ENCODE measurements around the gene SETD9. TPM values are rescaled to one million over a fixed set of nuclear protein-coding genes. Genes with fewer than 3 reads are reported as not detected.

Gene SETD9
- total RNA-seq, 2 experiments from 2014 or later: 1.6 to 2.3 TPM

- H3K36me3 Mint-ChIP-seq (ENCODE audit: low read depth): no peaks in the 10 kb centered on the region
- H3K27ac Mint-ChIP-seq: no peak overlapping the region
- POLR2A ChIA-PET: no interaction called here
- Histone ChIP-seq H3K27me3 (ENCODE audit: control insufficient read depth in 1 of 2, insufficient read depth in 2 of 2, low read length in 2 of 2) (peaks cover 13 to 38% of the 10 kb centered on the region in 2 experiments), H3K36me3 (ENCODE audit: insufficient read depth, low read length) (no peaks in the 10 kb centered on the region), H3K9me3 (ENCODE audit: control insufficient read depth in 1 of 2, insufficient read depth in 1 of 2, low read length in 2 of 2) (no peaks in the 10 kb centered on the region), H3K4me1 (ENCODE audit: insufficient read depth, low read length) (no peaks in the 10 kb centered on the region), H3K27ac (ENCODE audit: low read depth in 1 of 2, low read length in 2 of 2) (no peak overlapping the region), H3K4me3 (ENCODE audit: low read length) (no peak overlapping the region)
- H3K9me3 Mint-ChIP-seq: no peaks in the 10 kb centered on the region
- no peak for TF ChIP-seq CTCF (IDR thresholded peaks at IDR 0.05)
- H3K27me3 Mint-ChIP-seq: peaks cover 57% of the 10 kb centered on the region
- no peak overlapping the region for H3K4me3 Mint-ChIP-seq
- no peaks in the 10 kb centered on the region for H3K4me1 Mint-ChIP-seq (ENCODE audit: low read depth)
- CTCF ChIA-PET: no interaction called here
- intact Hi-C loops (cut with DNase I, micrococcal nuclease): no loop called here
- ATAC-seq (ENCODE audit: poor library complexity) (no peak), DNase-seq (no peak)
Measured at GRCh38 chr5:56961746-56962145, 52.4 kb downstream of the SETD9 start.

- no peak for DNase-seq
- Histone ChIP-seq H3K4me3 (ENCODE audit: low read length) (no peak overlapping the region), H3K36me3 (ENCODE audit: insufficient read depth, low read length) (no peaks in the 10 kb centered on the region), H3K27ac (ENCODE audit: low read depth in 1 of 2, low read length in 2 of 2) (no peak overlapping the region), H3K9me3 (ENCODE audit: control insufficient read depth in 1 of 2, insufficient read depth in 1 of 2, low read length in 2 of 2) (no peaks in the 10 kb centered on the region), H3K4me1 (ENCODE audit: insufficient read depth, low read length) (no peaks in the 10 kb centered on the region), H3K27me3 (ENCODE audit: control insufficient read depth in 1 of 2, insufficient read depth in 2 of 2, low read length in 2 of 2) (peaks cover 13 to 38% of the 10 kb centered on the region in 2 experiments)
- H3K27me3 Mint-ChIP-seq: peaks cover 60% of the 10 kb centered on the region
- H3K9me3 Mint-ChIP-seq: no peaks in the 10 kb centered on the region
- H3K4me3 Mint-ChIP-seq: no peak overlapping the region
- no peaks in the 10 kb centered on the region for H3K36me3 Mint-ChIP-seq (ENCODE audit: low read depth)
- H3K4me1 Mint-ChIP-seq (ENCODE audit: low read depth): no peaks in the 10 kb centered on the region
- ChIA-PET POLR2A (no interaction called here), CTCF (no interaction called here)
- no peak overlapping the region for H3K27ac Mint-ChIP-seq
- no peak for TF ChIP-seq CTCF (IDR thresholded peaks at IDR 0.05)
- intact Hi-C loops (cut with DNase I, micrococcal nuclease): no loop called here
- ATAC-seq (ENCODE audit: poor library complexity): no peak
Measured at GRCh38 chr5:56962286-56962685, 52.9 kb downstream of the SETD9 start.

GRCh38 chr5:56963246-56963645, 53.9 kb downstream of the SETD9 start:
- H3K4me1 Mint-ChIP-seq (ENCODE audit: low read depth): no peaks in the 10 kb centered on the region
- H3K27me3 ChIP-seq (ENCODE audit: control insufficient read depth in 1 of 2, insufficient read depth in 2 of 2, low read length in 2 of 2): peaks cover 9 to 32% of the 10 kb centered on the region in 2 experiments
- no peak overlapping the region for H3K4me3 Mint-ChIP-seq
- H3K27ac Mint-ChIP-seq: no peak overlapping the region
- H3K36me3 ChIP-seq (ENCODE audit: insufficient read depth, low read length): no peaks in the 10 kb centered on the region
- peaks cover 54% of the 10 kb centered on the region for H3K27me3 Mint-ChIP-seq
- no peak for TF ChIP-seq CTCF (IDR thresholded peaks at IDR 0.05)
- H3K9me3 ChIP-seq (ENCODE audit: control insufficient read depth in 1 of 2, insufficient read depth in 1 of 2, low read length in 2 of 2): no peaks in the 10 kb centered on the region
- no peaks in the 10 kb centered on the region for H3K9me3 Mint-ChIP-seq
- DNase-seq (peak in 1 of 14 experiments; percentile 14), ATAC-seq (ENCODE audit: poor library complexity) (no peak)
- no peak overlapping the region for H3K4me3 ChIP-seq (ENCODE audit: low read length)
- ChIA-PET POLR2A (no interaction called here), CTCF (interaction anchor here (0.7 kb wide), 1 partner anchor 33 kb away, joined by 3 read pairs; no protein-coding TSS in a partner anchor)
- intact Hi-C loops (cut with DNase I, micrococcal nuclease): no loop called here
- H3K27ac ChIP-seq (ENCODE audit: low read depth in 1 of 2, low read length in 2 of 2): no peak overlapping the region
- no peaks in the 10 kb centered on the region for H3K36me3 Mint-ChIP-seq (ENCODE audit: low read depth)
- H3K4me1 ChIP-seq (ENCODE audit: insufficient read depth, low read length): no peaks in the 10 kb centered on the region
